Fibroblast of lung (primary cell): ENCODE data around the gene WDR47. TPM values are rescaled to one million over a fixed set of nuclear protein-coding genes. Genes with fewer than 3 reads are reported as not detected.
"Not testable (repeated sequence)": the region's sequence is repeated elsewhere in the genome, so short reads cannot be mapped to it uniquely, and the experiment has no call there.

Experiments
- DNase-seq, 2 donors: peaks; one replicate each; pipeline versions ENCODE4 v3.0.0 to v3.0.0-alpha.2; 2010; ENCODE audit warnings: low read depth in 2 of 2
- H2AFZ ChIP-seq: 2 replicates; pipeline ENCODE4 v1.5.1; 2012; ENCODE audit warnings: low read length, control low read depth, inconsistent platforms
- H3K27ac ChIP-seq: 2 replicates; pipeline ENCODE4 v1.5.1; 2011; ENCODE audit warnings: low read length, control low read depth; ENCODE audit not compliant: insufficient read depth
- H3K27me3 ChIP-seq: 2 replicates; pipeline ENCODE4 v1.5.1; 2011; ENCODE audit warnings: mild to moderate bottlenecking, low read length; ENCODE audit not compliant: control insufficient read depth, insufficient read depth
- H3K36me3 ChIP-seq: 2 replicates; pipeline ENCODE4 v1.5.1; 2011; ENCODE audit warnings: low read length; ENCODE audit not compliant: control insufficient read depth, insufficient read depth
- H3K4me1 ChIP-seq: 2 replicates; pipeline ENCODE4 v1.5.1; 2011; ENCODE audit warnings: low read length; ENCODE audit not compliant: control insufficient read depth, insufficient read depth; ENCODE audit errors: extremely low read depth
- H3K4me2 ChIP-seq: 2 replicates; pipeline ENCODE4 v1.5.1; 2011; ENCODE audit warnings: low read length, control low read depth; ENCODE audit not compliant: insufficient read depth; ENCODE audit errors: extremely low read depth
- H3K4me3 ChIP-seq, 4 experiments: fragments of 200-600 bp in 1 of 4; sonication (generic) in 1 of 4; replicated peaks in 1 of 4; 2 replicates each; pipeline ENCODE4 v1.5.1; 2011 to 2016; ENCODE audit warnings: low read length in 4 of 4, low read depth in 3 of 4, mild to moderate bottlenecking in 3 of 4, control low read depth in 2 of 4, inconsistent platforms in 1 of 4, mixed read lengths in 1 of 4; ENCODE audit not compliant: insufficient read depth in 1 of 4; ENCODE audit errors: control extremely low read depth in 1 of 4
- H3K79me2 ChIP-seq: 2 replicates; pipeline ENCODE4 v1.5.1; 2012; ENCODE audit warnings: mild to moderate bottlenecking, low read length, inconsistent platforms; ENCODE audit not compliant: control insufficient read depth, insufficient read depth
- H3K9ac ChIP-seq: 2 replicates; pipeline ENCODE4 v1.5.1; 2011; ENCODE audit warnings: mild to moderate bottlenecking, low read length, control low read depth; ENCODE audit not compliant: insufficient read depth
- H3K9me3 ChIP-seq: 2 replicates; pipeline ENCODE4 v1.5.1; 2012; ENCODE audit warnings: low read depth, low read length; ENCODE audit not compliant: control insufficient read depth, insufficient read depth
- H4K20me1 ChIP-seq: 2 replicates; pipeline ENCODE4 v1.5.1; 2011; ENCODE audit warnings: low read length; ENCODE audit not compliant: control insufficient read depth, insufficient read depth; ENCODE audit errors: extremely low read depth
- CTCF ChIP-seq, 2 donors: IDR thresholded peaks in 1 of 2; conservative IDR thresholded peaks in 1 of 2; 1 replicate in 1 of 2; 2 replicates in 1 of 2; pipeline ENCODE4 v1.5.1; 2011 to 2012; ENCODE audit warnings: low read length in 2 of 2, control low read depth in 1 of 2, inconsistent platforms in 1 of 2, low read depth in 1 of 2, mild to moderate bottlenecking in 1 of 2
- EZH2 ChIP-seq: IDR thresholded peaks from 2 replicates; pipeline ENCODE4 v1.5.1; 2012; ENCODE audit warnings: low read length, control low read depth, mild to moderate bottlenecking; ENCODE audit errors: missing control alignments
- polyA plus RNA-seq, 2 donors: library from polyadenylated mRNA; depleted of rRNA in 1 of 2; stranded (reverse) in 1 of 2; unstranded in 1 of 2; fragments of >200 nt; gene quantifications; 2 replicates each; pipeline ENCODE4 v1.2.1, GENCODE V29; 2011 to 2012; ENCODE audit warnings: missing spikeins in 1 of 2
- total RNA-seq: library from RNA; depleted of rRNA; stranded (reverse); fragments of >200 nt; gene quantifications from 2 replicates; pipeline ENCODE4 v1.2.1, GENCODE V29; 2014

WDR47 gene
- total and polyA plus RNA-seq, 2 donors (not counting 1 experiment from before 2014, with no cell fraction given): 19.7 to 22.6 TPM

GRCh38 chr1:109020693-109021257, 21.1 kb downstream of the WDR47 start:
- Histone ChIP-seq H3K9me3 (no peaks in the 10 kb centered on the region), H2AFZ (no peak overlapping the region), H3K9ac (no peak overlapping the region), H3K27ac (no peak overlapping the region), H3K4me2 (no peak overlapping the region), H3K4me3 (no peak overlapping the region), H3K27me3 (no peaks in the 10 kb centered on the region), H3K36me3 (no peaks in the 10 kb centered on the region), H3K4me1 (no peaks in the 10 kb centered on the region), H4K20me1 (no peaks in the 10 kb centered on the region), H3K79me2 (peaks cover 9% of the 10 kb centered on the region)
- no peak for TF ChIP-seq EZH2
- TF ChIP-seq CTCF (conservative IDR thresholded peaks at IDR 0.05 in 1 of 2, IDR thresholded peaks at IDR 0.05 in 1 of 2; ENCODE audit: low read depth in 1 of 2, low read length in 2 of 2): no peak
- no peak for DNase-seq

DNA sequence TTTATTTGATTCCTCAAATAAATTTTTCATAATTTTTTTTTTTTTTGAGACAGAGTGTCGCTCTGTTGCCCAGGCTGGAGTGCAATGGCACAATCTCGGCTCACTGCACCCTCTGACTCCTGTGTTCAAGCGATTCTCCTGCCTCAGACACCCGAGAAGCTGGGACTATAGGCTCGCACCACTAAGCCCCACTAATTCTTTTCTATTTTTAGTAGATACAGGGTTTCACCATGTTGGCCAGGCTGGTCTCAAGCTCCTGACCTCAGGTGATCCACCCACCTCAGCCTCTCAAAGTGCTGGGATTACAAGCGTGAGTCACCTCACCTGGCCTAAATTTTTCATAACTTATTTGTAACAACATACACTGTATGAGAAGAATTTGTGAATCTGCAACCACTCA, 24.2 kb downstream of the WDR47 start:
- DNase-seq, H4K20me1 ChIP-seq, H3K4me1 ChIP-seq, H3K79me2 ChIP-seq, H3K4me2 ChIP-seq, H3K9ac ChIP-seq, H2AFZ ChIP-seq, H3K27ac ChIP-seq, H3K27me3 ChIP-seq, H3K9me3 ChIP-seq, H3K4me3 ChIP-seq, H3K36me3 ChIP-seq: not testable (repeated sequence)

- no peaks in the 10 kb centered on the region for H3K36me3 ChIP-seq
- no peak overlapping the region for H3K4me2 ChIP-seq
- DNase-seq: no peak
- TF ChIP-seq CTCF (conservative IDR thresholded peaks at IDR 0.05 in 1 of 2, IDR thresholded peaks at IDR 0.05 in 1 of 2; ENCODE audit: low read depth in 1 of 2, low read length in 2 of 2): no peak
- no peak for TF ChIP-seq EZH2
- H3K27ac ChIP-seq: no peak overlapping the region
- H4K20me1 ChIP-seq: no peaks in the 10 kb centered on the region
- H2AFZ ChIP-seq: no peak overlapping the region
- no peak overlapping the region for H3K9ac ChIP-seq
- H3K4me1 ChIP-seq: no peaks in the 10 kb centered on the region
- H3K79me2 ChIP-seq: no peaks in the 10 kb centered on the region
- H3K9me3 ChIP-seq: no peaks in the 10 kb centered on the region
- H3K27me3 ChIP-seq: no peaks in the 10 kb centered on the region
- H3K4me3 ChIP-seq: no peak overlapping the region
Observed at GRCh38 chr1:109017134-109017533, 24.8 kb downstream of the WDR47 start.
